H9 (cell line): ENCODE data around the gene ERAS. TPM values are rescaled to one million over a fixed set of nuclear protein-coding genes. Genes with fewer than 3 reads are reported as not detected.

Experiments used
- DNase-seq: peaks from one replicate; pipeline ENCODE4 v3.0.0-alpha.2; 2017
- H2AFZ ChIP-seq: one replicate; pipeline ENCODE4 v1.6.1; 2013; ENCODE audit warnings: mild to moderate bottlenecking, low read length, control low read depth, moderate library complexity
- H2AK5ac ChIP-seq: 2 replicates; pipeline ENCODE4 v1.6.1; 2013; ENCODE audit warnings: low read length, control low read depth, mixed read lengths; ENCODE audit not compliant: insufficient read length
- H2BK120ac ChIP-seq: one replicate; pipeline ENCODE4 v1.6.1; 2013; ENCODE audit warnings: low read depth, mild to moderate bottlenecking, low read length, control low read depth, inconsistent platforms; ENCODE audit not compliant: poor library complexity, severe bottlenecking
- H2BK12ac ChIP-seq: 2 replicates; pipeline ENCODE4 v1.6.1; 2013; ENCODE audit warnings: low read length, control low read depth, mixed read lengths, low read depth; ENCODE audit not compliant: insufficient read length
- H2BK15ac ChIP-seq: 2 replicates; pipeline ENCODE4 v1.6.1; 2013; ENCODE audit warnings: low read depth, low read length, control low read depth
- H2BK20ac ChIP-seq: one replicate; pipeline ENCODE4 v1.6.1; 2013; ENCODE audit warnings: low read depth, mild to moderate bottlenecking, low read length, control low read depth, inconsistent platforms; ENCODE audit not compliant: poor library complexity, severe bottlenecking
- H2BK5ac ChIP-seq: 2 replicates; pipeline ENCODE4 v1.6.1; 2013; ENCODE audit warnings: low read length, control low read depth, mixed read lengths; ENCODE audit not compliant: insufficient read length
- H3K14ac ChIP-seq: 2 replicates; pipeline ENCODE4 v1.6.1; 2013; ENCODE audit warnings: low read length, control low read depth; ENCODE audit not compliant: insufficient read depth
- H3K18ac ChIP-seq: 2 replicates; pipeline ENCODE4 v1.6.1; 2013; ENCODE audit warnings: low read depth, mild to moderate bottlenecking, mixed read lengths, low read length, control low read depth; ENCODE audit not compliant: insufficient read length
- H3K23ac ChIP-seq: 2 replicates; pipeline ENCODE4 v1.6.1; 2013; ENCODE audit warnings: low read length, control low read depth, mixed read lengths, low read depth; ENCODE audit not compliant: insufficient read length
- H3K23me2 ChIP-seq: 2 replicates; pipeline ENCODE4 v1.6.1; 2013; ENCODE audit warnings: low read depth, mild to moderate bottlenecking, mixed read lengths, low read length, control low read depth; ENCODE audit not compliant: insufficient read length, poor library complexity, severe bottlenecking
- H3K27ac ChIP-seq: 2 replicates; pipeline ENCODE4 v1.5.1; 2013; ENCODE audit warnings: low read length, control low read depth, mixed read lengths, low read depth; ENCODE audit not compliant: insufficient read length
- H3K27me3 ChIP-seq: 2 replicates; pipeline ENCODE4 v1.6.1; 2013; ENCODE audit warnings: low read length, control low read depth, inconsistent platforms; ENCODE audit not compliant: insufficient read depth
- H3K4ac ChIP-seq: 2 replicates; pipeline ENCODE4 v1.6.1; 2013; ENCODE audit warnings: low read depth, mild to moderate bottlenecking, control low read depth, inconsistent platforms, low read length, moderate library complexity
- H3K4me1 ChIP-seq: 2 replicates; pipeline ENCODE4 v1.6.1; 2013; ENCODE audit warnings: low read length, control low read depth, inconsistent platforms; ENCODE audit not compliant: insufficient read depth
- H3K4me2 ChIP-seq: 2 replicates; pipeline ENCODE4 v1.6.1; 2013; ENCODE audit warnings: low read length, control low read depth, mixed read lengths; ENCODE audit not compliant: insufficient read length, insufficient read depth
- H3K56ac ChIP-seq: 2 replicates; pipeline ENCODE4 v1.6.1; 2013; ENCODE audit warnings: low read depth, mild to moderate bottlenecking, mixed read lengths, low read length, control low read depth; ENCODE audit not compliant: insufficient read length
- H3K79me1 ChIP-seq: 2 replicates; pipeline ENCODE4 v1.6.1; 2013; ENCODE audit warnings: low read depth, mild to moderate bottlenecking, moderate library complexity, low read length, control low read depth, inconsistent platforms; ENCODE audit not compliant: insufficient read depth, poor library complexity, severe bottlenecking
- H3K79me2 ChIP-seq: 2 replicates; pipeline ENCODE4 v1.6.1; 2013; ENCODE audit warnings: low read length, control low read depth, inconsistent platforms; ENCODE audit not compliant: insufficient read depth
- H3K9ac ChIP-seq: 2 replicates; pipeline ENCODE4 v1.6.1; 2013; ENCODE audit warnings: low read length, control low read depth, mixed read lengths; ENCODE audit not compliant: insufficient read length; ENCODE audit errors: extremely low read depth
- H3K9me3 ChIP-seq: one replicate; pipeline ENCODE4 v1.6.1; 2013; ENCODE audit warnings: low read depth, low read length, inconsistent platforms; ENCODE audit not compliant: control insufficient read depth
- H3T11ph ChIP-seq: one replicate; pipeline ENCODE4 v1.6.1; 2013; ENCODE audit warnings: mild to moderate bottlenecking, low read length, control low read depth, inconsistent platforms
- H4K20me1 ChIP-seq: one replicate; pipeline ENCODE4 v1.6.1; 2013; ENCODE audit not compliant: control insufficient read depth, insufficient read length, insufficient read depth
- H4K5ac ChIP-seq: 2 replicates; pipeline ENCODE4 v1.6.1; 2013; ENCODE audit warnings: low read depth, mild to moderate bottlenecking, mixed read lengths, low read length, control low read depth; ENCODE audit not compliant: insufficient read length
- H4K8ac ChIP-seq: replicated peaks from 2 replicates; pipeline ENCODE4 v1.6.1; 2013; ENCODE audit warnings: low read length, control low read depth, mixed read lengths, low read depth; ENCODE audit not compliant: insufficient read length
- H4K91ac ChIP-seq: 2 replicates; pipeline ENCODE4 v1.6.1; 2013; ENCODE audit warnings: low read depth, mild to moderate bottlenecking, moderate library complexity, mixed read lengths, low read length, control low read depth; ENCODE audit not compliant: insufficient read length
- H3K27ac Mint-ChIP-seq, 3 experiments: 2 replicates in 2 of 3; 3 replicates in 1 of 3; pipeline ENCODE4 v1.8.0; 2020 to 2021; ENCODE audit warnings: mixed read lengths in 3 of 3, mild to moderate bottlenecking in 1 of 3, moderate library complexity in 1 of 3
- H3K27me3 Mint-ChIP-seq: 2 replicates; pipeline ENCODE4 v1.8.0; 2021; ENCODE audit warnings: low read depth, mild to moderate bottlenecking, moderate library complexity, mixed read lengths
- H3K36me3 Mint-ChIP-seq, 3 experiments: 2 replicates in 2 of 3; 3 replicates in 1 of 3; pipeline ENCODE4 v1.8.0; 2020 to 2021; ENCODE audit warnings: low read depth in 3 of 3, mixed read lengths in 3 of 3; ENCODE audit not compliant: insufficient read depth in 1 of 3
- H3K4me1 Mint-ChIP-seq, 2 experiments: 2 replicates each; pipeline ENCODE4 v1.8.0; 2020; ENCODE audit warnings: mixed read lengths in 2 of 2
- H3K4me3 Mint-ChIP-seq, 2 experiments: 2 replicates in 1 of 2; 3 replicates in 1 of 2; pipeline ENCODE4 v1.8.0; 2020 to 2021; ENCODE audit warnings: mild to moderate bottlenecking in 2 of 2, mixed read lengths in 2 of 2, moderate library complexity in 1 of 2
- H3K9me3 Mint-ChIP-seq, 2 experiments: 2 replicates in 1 of 2; 3 replicates in 1 of 2; pipeline ENCODE4 v1.8.0; 2020; ENCODE audit warnings: mild to moderate bottlenecking in 2 of 2, mixed read lengths in 2 of 2, moderate library complexity in 1 of 2
- CTCF ChIP-seq: fragments of 200-600 bp; sonication (generic); conservative IDR thresholded peaks from 3 replicates; pipeline ENCODE4 v1.8.0; 2021; ENCODE audit warnings: antibody characterized with exemption, mild to moderate bottlenecking
- WGBS: extraction: QIAGEN DNeasy Blood & Tissue Kit; methylation state at CpG from one replicate; pipeline ENCODE4 v1.1.7; 2013; ENCODE audit warnings: missing lambda C conversion rate, low lambda C conversion rate, mixed read lengths; ENCODE audit not compliant: insufficient read length; ENCODE audit errors: extremely low coverage; 5-methylcytosine and 5-hydroxymethylcytosine counted together
- total RNA-seq: library from RNA; stranded (reverse); gene quantifications from 2 replicates; pipeline ENCODE4 v1.2.1, GENCODE V29; 2021

The ERAS gene
- total RNA-seq, 1 experiment from 2014 or later: not detected

DNA sequence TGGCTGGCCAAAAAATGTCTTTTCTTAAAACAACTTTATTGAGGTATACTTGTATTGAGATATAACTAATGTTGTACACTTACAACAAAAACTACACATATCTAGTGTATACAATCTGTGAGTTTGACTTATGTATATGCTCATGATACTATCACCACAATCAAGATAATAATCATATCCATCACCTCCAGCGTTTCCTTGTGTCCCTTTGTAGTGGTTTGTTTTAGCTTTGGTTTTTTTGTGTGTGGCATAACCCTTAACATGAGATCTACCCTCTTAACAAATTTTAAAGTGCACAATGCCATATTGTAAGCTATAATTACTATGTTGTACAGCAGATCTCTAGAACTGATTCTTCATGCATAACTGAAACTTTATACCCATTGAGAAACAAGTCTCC lies 22.5 kb downstream of the ERAS start:
- no peak overlapping the region for H4K91ac ChIP-seq
- H2BK5ac ChIP-seq: no peak overlapping the region
- H3K27me3 ChIP-seq: no peaks in the 10 kb centered on the region
- H3K9me3 ChIP-seq: peaks cover 14% of the 10 kb centered on the region
- no peak overlapping the region for H3K4me3 Mint-ChIP-seq
- no peak overlapping the region for H3K27ac Mint-ChIP-seq
- no peak for DNase-seq
- no peak overlapping the region for H3K18ac ChIP-seq
- no peak overlapping the region for H3K27ac ChIP-seq
- no CpG with 5 or more reads among the region's 1 CpG for WGBS
- peaks cover 11 to 16% (median 16%) of the 10 kb centered on the region in 3 experiments; a peak in 6 of 7 replicates for H3K36me3 Mint-ChIP-seq
- no peak overlapping the region for H2AFZ ChIP-seq
- no peaks in the 10 kb centered on the region for H3K4me1 ChIP-seq
- H2BK12ac ChIP-seq: no peak overlapping the region
- H4K5ac ChIP-seq: no peak overlapping the region
- H3K4me2 ChIP-seq: no peak overlapping the region
- no peak for TF ChIP-seq CTCF
- H4K8ac ChIP-seq: no peak overlapping the region
- H3K14ac ChIP-seq: no peak overlapping the region
- no peak overlapping the region for H2AK5ac ChIP-seq
- H4K20me1 ChIP-seq: no peaks in the 10 kb centered on the region
- no peaks in the 10 kb centered on the region; the same call in 1 of the 2 replicates for H3K27me3 Mint-ChIP-seq
- no peak overlapping the region for H3K4ac ChIP-seq
- no peak overlapping the region for H2BK15ac ChIP-seq
- no peak overlapping the region for H2BK120ac ChIP-seq
- no peak overlapping the region for H3K56ac ChIP-seq
- H2BK20ac ChIP-seq: no peak overlapping the region
- no peaks in the 10 kb centered on the region for H3K23me2 ChIP-seq
- H3K23ac ChIP-seq: no peak overlapping the region
- no peaks in the 10 kb centered on the region for H3K79me2 ChIP-seq
- no peak overlapping the region for H3K9ac ChIP-seq
- H3K9me3 Mint-ChIP-seq: peaks cover 66 to 79% of the 10 kb centered on the region in 2 experiments
- H3K79me1 ChIP-seq: no peaks in the 10 kb centered on the region
- H3K4me1 Mint-ChIP-seq: no peaks in the 10 kb centered on the region
- no peak overlapping the region for H3T11ph ChIP-seq
